ENCODE results near the gene EXOC8.

EXOC8 gene, protein sequence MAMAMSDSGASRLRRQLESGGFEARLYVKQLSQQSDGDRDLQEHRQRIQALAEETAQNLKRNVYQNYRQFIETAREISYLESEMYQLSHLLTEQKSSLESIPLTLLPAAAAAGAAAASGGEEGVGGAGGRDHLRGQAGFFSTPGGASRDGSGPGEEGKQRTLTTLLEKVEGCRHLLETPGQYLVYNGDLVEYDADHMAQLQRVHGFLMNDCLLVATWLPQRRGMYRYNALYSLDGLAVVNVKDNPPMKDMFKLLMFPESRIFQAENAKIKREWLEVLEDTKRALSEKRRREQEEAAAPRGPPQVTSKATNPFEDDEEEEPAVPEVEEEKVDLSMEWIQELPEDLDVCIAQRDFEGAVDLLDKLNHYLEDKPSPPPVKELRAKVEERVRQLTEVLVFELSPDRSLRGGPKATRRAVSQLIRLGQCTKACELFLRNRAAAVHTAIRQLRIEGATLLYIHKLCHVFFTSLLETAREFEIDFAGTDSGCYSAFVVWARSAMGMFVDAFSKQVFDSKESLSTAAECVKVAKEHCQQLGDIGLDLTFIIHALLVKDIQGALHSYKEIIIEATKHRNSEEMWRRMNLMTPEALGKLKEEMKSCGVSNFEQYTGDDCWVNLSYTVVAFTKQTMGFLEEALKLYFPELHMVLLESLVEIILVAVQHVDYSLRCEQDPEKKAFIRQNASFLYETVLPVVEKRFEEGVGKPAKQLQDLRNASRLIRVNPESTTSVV

DNA sequence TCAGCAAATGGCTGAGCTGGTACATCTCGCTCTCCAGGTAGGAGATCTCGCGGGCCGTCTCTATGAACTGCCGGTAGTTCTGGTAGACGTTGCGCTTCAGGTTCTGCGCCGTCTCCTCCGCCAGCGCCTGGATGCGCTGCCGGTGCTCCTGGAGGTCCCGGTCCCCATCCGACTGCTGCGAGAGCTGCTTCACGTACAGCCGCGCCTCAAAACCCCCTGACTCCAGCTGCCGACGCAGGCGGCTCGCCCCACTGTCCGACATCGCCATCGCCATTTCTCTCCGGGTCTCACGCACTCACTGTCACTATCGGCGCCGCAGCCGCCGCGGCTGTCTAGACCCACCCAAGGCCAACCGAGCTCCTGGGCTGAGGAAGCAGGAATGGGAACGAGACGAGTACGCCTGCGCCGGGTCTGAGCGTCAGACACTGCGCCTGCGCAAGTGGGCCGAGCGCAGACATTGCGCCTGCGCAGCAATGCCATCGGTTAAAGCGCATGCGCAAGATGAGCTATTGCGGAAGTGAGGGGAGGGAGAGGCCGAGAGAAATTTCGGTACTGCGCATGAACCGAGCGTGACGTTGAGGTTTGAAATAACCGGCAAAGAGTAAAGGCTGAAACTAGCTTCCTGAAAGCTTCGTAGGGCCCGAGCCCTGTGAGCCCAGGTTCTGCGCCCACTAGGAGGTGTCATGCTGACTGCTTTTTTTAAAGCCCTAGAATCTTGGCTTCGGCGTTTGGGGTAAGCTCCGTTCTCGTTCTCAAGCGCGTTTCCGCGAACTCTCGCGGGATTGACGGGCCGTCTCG lies at the start of gene EXOC8:
TSS of gene EXOC8 (minus strand) at position 381 of the 798 bp plus-strand sequence. CDS start at position 274, 107 bp downstream.
- Mint-ChIP-seq H3K4me3 (peak within 1 kb of the TSS; percentile 100), H3K36me3 (ENCODE audit: low read depth) (peaks cover 89% of the 10 kb centered on the region), H3K9me3 (no peaks in the 10 kb centered on the region), H3K4me1 (ENCODE audit: low read depth) (peaks cover 65% of the 10 kb centered on the region), H3K27me3 (peaks cover 2% of the 10 kb centered on the region), H3K27ac (peak within 1 kb of the TSS; percentile 99)
- DNase-seq: peak; percentile 99

DNA sequence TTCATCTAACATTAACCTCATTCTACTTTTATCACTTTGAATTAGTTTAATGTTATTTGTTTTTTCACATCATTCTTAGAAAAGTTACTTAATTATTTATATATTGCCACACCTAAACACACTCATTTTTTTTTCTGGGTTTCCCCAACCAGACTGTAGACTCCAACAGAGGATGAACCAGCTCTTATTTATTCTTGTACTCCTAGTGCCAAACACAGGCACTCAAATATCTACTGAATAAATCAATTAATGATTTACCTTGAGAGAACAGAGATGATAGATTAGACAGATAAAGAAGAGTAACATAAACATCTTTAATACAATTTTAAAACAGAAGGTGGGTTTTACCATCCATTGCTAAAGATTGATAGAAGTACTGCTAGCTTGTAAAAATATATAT lies 48.8 kb upstream of the EXOC8 start:
- no peak for DNase-seq
- H3K4me3 Mint-ChIP-seq: no peak overlapping the region
- H3K4me1 Mint-ChIP-seq (ENCODE audit: low read depth): peaks cover 45% of the 10 kb centered on the region
- peaks cover 6% of the 10 kb centered on the region for H3K36me3 Mint-ChIP-seq (ENCODE audit: low read depth)
- H3K9me3 Mint-ChIP-seq: no peaks in the 10 kb centered on the region
- H3K27ac Mint-ChIP-seq: no peak overlapping the region
- no peaks in the 10 kb centered on the region for H3K27me3 Mint-ChIP-seq

DNA sequence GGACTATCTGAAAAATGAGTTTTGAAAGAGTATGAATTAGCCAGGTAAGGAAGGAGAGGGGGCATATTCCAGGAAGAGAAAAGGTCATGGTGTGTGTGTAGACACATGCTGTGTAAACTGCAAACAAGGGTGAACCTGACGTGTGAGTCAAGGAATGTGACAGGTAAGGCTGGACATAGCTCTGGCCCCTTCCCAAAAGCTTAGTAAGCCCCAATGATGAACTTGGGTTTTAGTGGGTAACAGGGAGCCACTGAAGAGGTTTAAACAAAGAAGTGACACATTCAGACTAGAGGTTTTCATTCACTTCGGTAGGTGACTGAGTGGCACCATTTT lies 47.7 kb upstream of the EXOC8 start:
- no peaks in the 10 kb centered on the region for H3K27me3 Mint-ChIP-seq
- peaks cover 41% of the 10 kb centered on the region for H3K4me1 Mint-ChIP-seq (ENCODE audit: low read depth)
- DNase-seq: no peak
- peaks cover 6% of the 10 kb centered on the region for H3K36me3 Mint-ChIP-seq (ENCODE audit: low read depth)
- no peak overlapping the region for H3K27ac Mint-ChIP-seq
- no peak overlapping the region for H3K4me3 Mint-ChIP-seq
- H3K9me3 Mint-ChIP-seq: no peaks in the 10 kb centered on the region

DNA sequence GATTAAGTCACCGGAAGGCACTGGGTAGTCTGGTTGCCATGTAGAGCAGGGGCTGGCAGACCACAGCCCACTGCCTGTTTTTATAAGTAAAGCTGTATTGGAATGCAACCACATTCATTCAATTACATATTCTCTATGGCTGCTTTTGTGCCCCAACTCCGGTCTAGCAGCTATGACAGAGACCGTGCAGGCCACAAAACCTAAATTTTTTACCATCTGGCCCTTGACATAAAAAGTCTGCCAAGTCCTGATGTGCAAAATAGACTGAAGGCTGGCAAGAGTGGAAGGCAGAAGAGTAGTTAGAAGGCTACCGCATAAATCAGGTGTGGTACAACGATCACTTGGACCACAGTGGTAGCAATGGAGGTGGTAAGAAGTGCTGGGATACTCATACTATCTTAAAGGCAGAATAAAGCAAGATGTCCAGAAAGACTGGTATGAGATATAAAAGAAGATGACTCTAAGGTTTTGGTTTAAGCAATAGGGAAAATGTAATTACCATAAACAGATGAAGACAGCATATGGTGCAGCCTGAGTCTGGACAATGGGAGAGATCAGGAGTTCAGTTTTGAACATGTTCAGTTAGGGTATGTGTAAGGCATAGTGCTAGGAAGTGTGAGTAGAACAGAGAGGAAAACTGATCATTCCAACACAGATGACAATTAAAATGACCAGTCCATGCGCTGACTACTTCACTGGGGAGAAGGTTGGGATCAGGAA lies 47.2 kb upstream of the EXOC8 start:
- H3K4me3 Mint-ChIP-seq: no peak overlapping the region
- peaks cover 38% of the 10 kb centered on the region for H3K4me1 Mint-ChIP-seq (ENCODE audit: low read depth)
- no peak for DNase-seq
- H3K9me3 Mint-ChIP-seq: no peaks in the 10 kb centered on the region
- H3K27me3 Mint-ChIP-seq: no peaks in the 10 kb centered on the region
- H3K27ac Mint-ChIP-seq: no peak overlapping the region
- H3K36me3 Mint-ChIP-seq (ENCODE audit: low read depth): peaks cover 5% of the 10 kb centered on the region

DNA sequence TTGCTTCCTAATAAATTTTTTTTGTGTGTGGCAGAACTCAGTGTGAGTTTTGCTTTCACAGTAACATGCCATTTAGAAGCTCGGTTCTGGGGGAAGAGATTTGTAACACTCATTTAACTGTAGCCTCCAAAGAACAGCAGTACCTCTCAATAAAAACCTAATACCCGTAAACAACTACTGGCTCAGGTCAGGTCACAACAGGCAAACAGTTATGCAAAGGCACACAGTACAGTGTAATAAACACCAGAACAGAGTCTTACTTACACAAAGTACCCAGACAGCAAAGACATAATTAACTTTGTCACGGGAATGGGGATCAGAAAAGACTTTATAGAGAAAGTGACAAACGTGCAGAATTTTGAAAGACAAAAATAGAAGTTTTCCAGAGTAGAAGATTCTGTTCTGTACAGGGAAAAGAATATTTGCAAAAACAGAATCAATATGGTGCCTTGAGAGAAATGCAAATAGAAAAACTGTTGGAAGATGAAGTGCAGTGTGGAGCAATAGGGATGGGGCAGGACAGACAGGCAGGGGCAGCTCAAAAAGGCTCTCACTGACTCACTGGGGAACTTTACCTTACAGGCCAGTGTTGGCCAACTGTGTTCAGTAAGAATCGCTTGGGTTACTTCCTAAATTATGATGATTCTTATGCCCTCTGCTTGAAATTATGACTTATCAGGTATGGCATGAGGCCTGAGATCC lies 45.7 kb upstream of the EXOC8 start:
- Mint-ChIP-seq H3K4me3 (no peak overlapping the region), H3K9me3 (no peaks in the 10 kb centered on the region), H3K27ac (no peak overlapping the region), H3K27me3 (no peaks in the 10 kb centered on the region), H3K36me3 (ENCODE audit: low read depth) (peaks cover 4% of the 10 kb centered on the region), H3K4me1 (ENCODE audit: low read depth) (peaks cover 42% of the 10 kb centered on the region)
- DNase-seq: no peak

DNA sequence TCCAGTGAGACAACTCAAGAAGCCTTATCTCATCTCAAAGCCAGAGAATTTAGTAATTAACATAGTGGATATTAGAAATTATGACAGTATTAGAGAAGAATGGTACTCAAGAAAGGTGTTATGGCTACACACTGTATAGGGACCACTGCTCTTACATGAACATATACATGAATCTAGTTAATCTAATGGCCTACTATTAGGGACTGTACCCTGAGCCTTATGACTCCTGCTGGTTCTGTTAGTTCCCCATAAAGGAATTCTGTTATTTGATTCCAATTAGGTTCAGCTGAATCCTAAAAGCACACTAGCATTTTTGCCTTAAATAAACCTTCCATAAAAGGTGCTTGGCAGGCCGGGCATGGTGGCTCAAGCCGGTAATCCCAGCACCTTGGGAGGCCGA lies 44.8 kb upstream of the EXOC8 start:
- Mint-ChIP-seq H3K36me3 (ENCODE audit: low read depth) (peaks cover 4% of the 10 kb centered on the region), H3K4me1 (ENCODE audit: low read depth) (peaks cover 42% of the 10 kb centered on the region), H3K9me3 (no peaks in the 10 kb centered on the region), H3K27me3 (no peaks in the 10 kb centered on the region), H3K27ac (no peak overlapping the region), H3K4me3 (no peak overlapping the region)
- no peak for DNase-seq

DNA sequence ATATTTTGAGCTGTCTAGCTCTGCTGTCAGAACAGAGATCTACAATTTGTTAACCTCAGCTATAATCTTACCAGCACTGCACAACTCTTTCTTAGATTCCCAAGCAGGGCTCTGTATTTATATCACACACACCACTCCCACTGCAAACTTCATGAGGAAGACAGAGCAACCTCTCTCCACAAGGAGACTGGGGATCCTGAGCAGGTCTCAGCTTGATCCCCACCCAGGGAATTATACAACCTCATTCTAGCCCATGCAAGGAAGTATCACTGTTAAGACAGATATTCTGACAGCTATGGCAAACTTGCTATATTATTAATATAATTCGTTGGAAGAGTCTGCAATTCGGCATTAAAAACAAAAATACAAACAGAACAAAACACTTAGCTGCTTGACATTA lies 44.1 kb upstream of the EXOC8 start:
- no peaks in the 10 kb centered on the region for H3K9me3 Mint-ChIP-seq
- peaks cover 4% of the 10 kb centered on the region for H3K36me3 Mint-ChIP-seq (ENCODE audit: low read depth)
- no peak overlapping the region for H3K4me3 Mint-ChIP-seq
- H3K4me1 Mint-ChIP-seq (ENCODE audit: low read depth): peaks cover 47% of the 10 kb centered on the region
- no peak for DNase-seq
- peak overlapping the region; percentile 56 for H3K27ac Mint-ChIP-seq
- H3K27me3 Mint-ChIP-seq: no peaks in the 10 kb centered on the region

DNA sequence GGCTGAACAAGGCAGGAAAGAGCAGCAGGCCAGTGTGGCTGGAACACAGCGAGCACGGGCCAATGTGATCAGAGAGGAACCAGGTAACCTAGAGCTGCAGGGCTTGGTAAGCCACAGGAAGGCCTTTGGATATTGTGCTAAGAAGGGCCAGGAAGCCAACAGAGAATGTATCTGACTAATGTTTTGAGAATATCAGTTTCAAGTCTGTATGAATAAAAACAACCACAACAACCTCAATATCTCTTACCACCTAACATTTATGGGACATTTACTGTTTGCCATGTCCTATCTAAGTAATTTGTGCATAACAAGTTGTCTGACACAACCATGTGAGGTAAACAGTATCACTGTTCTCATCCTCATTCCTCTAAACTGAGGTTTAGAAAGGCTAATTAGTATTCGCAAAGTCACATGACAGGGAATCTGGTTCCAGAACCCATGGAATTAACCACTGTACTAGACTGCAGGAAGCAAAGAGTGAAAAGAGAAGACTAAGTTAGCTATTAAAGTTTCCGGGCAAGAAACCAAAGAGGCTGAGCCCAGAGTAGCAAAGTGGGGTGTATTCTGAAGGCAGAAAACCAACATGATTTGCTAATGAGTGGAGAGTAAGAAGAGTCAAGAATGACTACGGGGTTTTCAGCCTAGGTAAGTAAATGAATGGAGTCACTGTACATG lies 39.4 kb upstream of the EXOC8 start:
- no peaks in the 10 kb centered on the region for H3K27me3 Mint-ChIP-seq
- H3K4me1 Mint-ChIP-seq (ENCODE audit: low read depth): peaks cover 51% of the 10 kb centered on the region
- DNase-seq: peak; percentile 37
- H3K36me3 Mint-ChIP-seq (ENCODE audit: low read depth): peaks cover 4% of the 10 kb centered on the region
- no peak overlapping the region for H3K4me3 Mint-ChIP-seq
- peak overlapping the region; percentile 84 for H3K27ac Mint-ChIP-seq
- H3K9me3 Mint-ChIP-seq: no peaks in the 10 kb centered on the region

DNA sequence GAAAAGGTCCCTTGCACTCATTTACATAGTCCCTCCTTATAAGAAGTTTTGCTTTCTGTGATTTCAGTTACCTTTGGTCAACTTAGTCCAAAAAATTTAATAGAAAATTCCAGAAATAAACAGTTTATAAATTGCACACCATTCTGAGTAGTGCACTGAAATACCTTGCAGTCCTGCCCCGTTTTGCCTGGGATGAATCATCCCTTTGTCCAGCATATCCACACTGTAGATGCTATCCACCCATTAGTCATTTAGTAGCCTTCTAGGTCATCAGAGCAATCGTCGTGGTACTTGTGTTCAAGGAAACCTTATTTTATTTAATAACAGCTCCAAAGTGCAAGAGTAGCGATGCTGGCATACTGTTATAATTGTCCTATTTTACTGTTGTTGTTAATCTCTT lies 38.4 kb upstream of the EXOC8 start:
- H3K27ac Mint-ChIP-seq: no peak overlapping the region
- DNase-seq: no peak

DNA sequence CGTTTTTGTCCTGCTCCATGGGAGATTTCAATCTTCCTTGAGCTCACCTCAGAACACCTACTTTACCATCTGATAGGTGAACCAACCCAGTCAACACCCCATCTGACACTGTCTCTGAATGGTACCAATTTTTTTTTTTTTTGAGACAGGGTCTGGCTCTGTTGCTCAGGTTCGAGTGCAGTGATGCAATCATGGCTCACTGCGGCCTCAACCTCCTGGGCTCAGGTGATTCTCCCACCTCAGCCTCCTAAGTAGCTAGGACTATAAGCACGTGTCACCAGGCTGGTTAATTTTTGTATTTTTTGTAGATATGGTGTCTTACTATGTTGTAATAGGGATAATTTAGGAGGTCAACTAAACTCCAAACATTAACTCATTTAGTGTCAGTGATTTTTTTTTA lies 36.7 kb upstream of the EXOC8 start:
- DNase-seq: no peak
- H3K27ac Mint-ChIP-seq: no peak overlapping the region
- H3K9me3 Mint-ChIP-seq: no peaks in the 10 kb centered on the region
- no peaks in the 10 kb centered on the region for H3K27me3 Mint-ChIP-seq
- H3K36me3 Mint-ChIP-seq (ENCODE audit: low read depth): peaks cover 11% of the 10 kb centered on the region
- H3K4me3 Mint-ChIP-seq: no peak overlapping the region
- peaks cover 34% of the 10 kb centered on the region for H3K4me1 Mint-ChIP-seq (ENCODE audit: low read depth)

More for the DNA sequence above, 38.4 kb upstream of the EXOC8 start:
- Mint-ChIP-seq H3K27me3 (no peaks in the 10 kb centered on the region), H3K4me3 (no peak overlapping the region), H3K36me3 (ENCODE audit: low read depth) (peaks cover 7% of the 10 kb centered on the region), H3K9me3 (no peaks in the 10 kb centered on the region), H3K4me1 (ENCODE audit: low read depth) (peaks cover 42% of the 10 kb centered on the region)

DNA sequence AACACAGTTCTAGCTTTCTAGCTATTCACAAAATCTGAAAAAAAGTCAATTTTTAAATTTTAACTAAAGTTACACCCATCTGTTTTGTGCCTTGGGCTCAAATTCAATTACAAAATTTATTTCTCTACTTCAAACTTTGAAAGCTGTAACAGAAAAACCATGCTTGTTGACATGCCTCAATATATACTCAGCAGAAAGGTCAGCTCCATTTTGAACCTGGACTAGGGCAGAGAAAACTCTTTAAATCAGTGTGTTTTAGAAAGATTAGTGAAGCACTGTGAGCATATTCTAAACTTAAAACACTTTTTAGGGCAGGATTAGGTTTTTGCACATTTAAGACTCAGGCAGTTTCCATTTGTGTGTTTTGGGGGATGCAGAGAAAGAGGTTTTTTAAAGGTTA lies 34.8 kb upstream of the EXOC8 start:
- no peak overlapping the region for H3K27ac Mint-ChIP-seq
- H3K9me3 Mint-ChIP-seq: no peaks in the 10 kb centered on the region
- no peak for DNase-seq
- no peaks in the 10 kb centered on the region for H3K27me3 Mint-ChIP-seq
- H3K36me3 Mint-ChIP-seq (ENCODE audit: low read depth): peaks cover 21% of the 10 kb centered on the region
- peaks cover 19% of the 10 kb centered on the region for H3K4me1 Mint-ChIP-seq (ENCODE audit: low read depth)
- no peak overlapping the region for H3K4me3 Mint-ChIP-seq

DNA sequence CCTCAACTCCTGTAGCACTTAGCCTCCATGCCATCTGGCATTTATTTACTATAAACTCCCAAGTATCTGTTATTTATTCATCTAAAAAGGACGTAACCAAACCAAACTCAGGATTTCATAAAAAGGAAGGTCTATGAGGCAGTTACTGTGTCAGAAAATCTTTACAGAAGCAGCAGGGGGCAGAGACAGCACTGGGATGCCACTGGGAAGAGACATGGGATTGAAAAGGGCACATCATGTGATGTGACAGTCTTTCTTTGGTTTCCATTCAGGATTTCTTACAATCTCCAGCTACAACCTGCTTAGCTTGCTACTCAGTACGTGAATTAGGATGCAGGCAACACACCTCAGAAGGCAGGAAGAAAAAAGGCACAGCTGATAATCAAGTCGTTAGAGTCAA lies 31.6 kb upstream of the EXOC8 start:
- Mint-ChIP-seq H3K36me3 (ENCODE audit: low read depth) (peaks cover 43% of the 10 kb centered on the region), H3K9me3 (no peaks in the 10 kb centered on the region), H3K27ac (peak overlapping the region; percentile 10), H3K4me3 (no peak overlapping the region), H3K27me3 (no peaks in the 10 kb centered on the region), H3K4me1 (ENCODE audit: low read depth) (peaks cover 2% of the 10 kb centered on the region)
- DNase-seq: no peak

DNA sequence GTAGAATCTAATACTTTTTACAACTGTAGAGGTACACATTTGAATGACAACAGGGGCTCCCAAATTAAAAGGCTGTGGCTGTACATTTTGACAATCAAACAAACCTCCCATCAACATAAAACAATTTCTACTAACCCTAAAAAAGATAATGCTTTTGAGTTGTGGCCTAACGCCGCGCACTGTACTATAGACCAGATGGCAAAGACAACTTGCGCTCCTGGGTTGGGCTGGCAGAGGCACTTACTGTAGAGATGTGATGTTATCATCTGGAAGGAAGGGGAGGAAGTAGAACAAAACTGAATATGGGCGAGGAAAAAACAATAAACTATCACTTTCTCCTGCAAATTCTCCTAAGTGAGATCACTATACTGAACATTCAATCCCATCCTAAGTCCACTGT lies 26.5 kb upstream of the EXOC8 start:
- H3K4me1 Mint-ChIP-seq (ENCODE audit: low read depth): peaks cover 2% of the 10 kb centered on the region
- no peak overlapping the region for H3K4me3 Mint-ChIP-seq
- H3K36me3 Mint-ChIP-seq (ENCODE audit: low read depth): peaks cover 52% of the 10 kb centered on the region
- no peak for DNase-seq
- no peaks in the 10 kb centered on the region for H3K9me3 Mint-ChIP-seq
- peak overlapping the region; percentile 51 for H3K27ac Mint-ChIP-seq
- no peaks in the 10 kb centered on the region for H3K27me3 Mint-ChIP-seq
